Pulmonary artery endothelial cell (primary cell): ENCODE data around the gene ELP4. TPM values are rescaled to one million over a fixed set of nuclear protein-coding genes. Genes with fewer than 3 reads are reported as not detected.

Source experiments
- DNase-seq: peaks from one replicate; pipeline ENCODE4 v3.0.0-alpha.2; 2011; ENCODE audit warnings: low read depth, low spot score
- total RNA-seq: library from RNA; depleted of rRNA; stranded (reverse); fragments of >200 nt; gene quantifications from 2 replicates; pipeline ENCODE4 v1.2.3, GENCODE V29; 2014

ELP4 gene
- total RNA-seq, 1 donor from 2014 or later, result 15.0 TPM

DNA sequence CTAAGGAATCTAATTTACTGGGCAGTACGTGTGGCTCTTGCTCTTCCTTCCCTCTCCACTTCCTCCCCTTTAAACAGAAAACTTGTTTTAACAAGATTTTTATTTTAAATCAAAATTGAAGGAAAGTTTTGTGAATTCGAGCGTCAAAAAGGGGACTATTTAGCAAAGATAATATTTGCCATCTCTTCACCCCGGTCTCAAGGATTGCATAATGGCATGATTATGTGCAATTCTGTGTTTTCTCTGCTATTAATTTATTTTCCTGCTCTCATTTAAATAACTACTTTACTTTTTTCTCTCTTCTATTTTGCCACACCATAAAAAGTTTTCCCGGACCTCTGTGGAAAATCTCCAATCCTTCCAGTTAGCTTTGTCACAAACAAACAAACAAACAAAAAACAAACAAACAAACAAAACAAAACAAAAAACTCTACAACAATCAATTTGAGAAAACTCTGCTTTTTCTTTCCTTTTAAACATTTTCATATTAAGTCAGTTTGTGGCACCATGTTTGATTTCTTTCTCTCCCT, 311.7 kb downstream of the ELP4 start:
- no peak for DNase-seq

DNA sequence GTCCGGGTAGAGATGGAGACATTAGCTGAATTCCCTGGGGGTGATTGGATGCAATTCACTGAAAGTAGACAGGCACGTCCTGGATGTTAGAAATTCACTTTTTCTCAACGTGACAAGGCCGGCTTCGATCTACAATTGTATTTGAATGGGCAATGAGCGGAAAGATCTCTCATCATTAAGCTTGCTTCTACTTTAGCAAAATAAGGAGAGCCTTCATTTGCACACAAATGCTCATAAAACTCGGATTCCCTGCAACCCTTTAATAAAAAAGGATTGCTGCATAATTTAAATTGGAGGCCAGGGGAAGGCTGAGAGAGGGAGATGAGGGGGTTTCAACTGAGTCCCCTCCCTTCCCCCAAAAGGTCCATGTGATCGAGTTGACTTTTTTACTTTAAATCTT, 312.2 kb downstream of the ELP4 start:
- DNase-seq, result no peak

DNA sequence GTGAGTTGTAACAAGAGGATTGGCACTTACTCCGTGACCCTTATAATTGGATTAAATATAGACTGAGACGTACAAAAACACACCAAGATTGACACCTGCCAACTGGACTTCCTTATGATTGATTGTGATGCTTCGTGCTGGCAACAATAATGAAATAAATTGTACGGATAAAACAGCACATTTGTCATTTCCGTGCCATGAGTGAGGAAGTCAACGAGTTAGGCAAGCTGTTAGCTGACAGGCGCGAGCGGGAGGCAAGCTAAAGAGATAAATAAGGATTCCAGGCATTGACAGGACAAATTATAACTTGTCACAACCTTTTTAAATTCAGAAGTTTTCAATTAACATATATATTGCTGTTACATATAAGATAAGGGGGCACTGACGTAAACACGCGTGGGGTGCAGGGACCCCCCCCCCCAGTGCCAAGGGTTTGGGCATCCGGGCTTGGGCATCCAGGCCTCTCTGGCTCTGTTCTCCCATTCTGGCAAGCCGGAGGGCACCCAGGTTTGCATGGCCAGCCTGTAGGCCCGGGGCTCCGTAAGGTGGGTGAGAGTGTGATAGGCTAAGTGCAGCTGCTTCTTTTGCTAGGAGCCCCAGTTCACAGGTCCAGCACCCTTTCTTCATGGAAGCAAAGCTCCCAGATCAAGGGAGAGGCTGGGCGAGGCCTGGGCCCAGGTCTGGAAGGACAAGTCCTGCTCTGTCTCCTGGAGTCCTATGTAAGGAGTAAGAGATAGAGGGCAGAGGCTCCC, 312.8 kb downstream of the ELP4 start:
- no peak for DNase-seq

DNA sequence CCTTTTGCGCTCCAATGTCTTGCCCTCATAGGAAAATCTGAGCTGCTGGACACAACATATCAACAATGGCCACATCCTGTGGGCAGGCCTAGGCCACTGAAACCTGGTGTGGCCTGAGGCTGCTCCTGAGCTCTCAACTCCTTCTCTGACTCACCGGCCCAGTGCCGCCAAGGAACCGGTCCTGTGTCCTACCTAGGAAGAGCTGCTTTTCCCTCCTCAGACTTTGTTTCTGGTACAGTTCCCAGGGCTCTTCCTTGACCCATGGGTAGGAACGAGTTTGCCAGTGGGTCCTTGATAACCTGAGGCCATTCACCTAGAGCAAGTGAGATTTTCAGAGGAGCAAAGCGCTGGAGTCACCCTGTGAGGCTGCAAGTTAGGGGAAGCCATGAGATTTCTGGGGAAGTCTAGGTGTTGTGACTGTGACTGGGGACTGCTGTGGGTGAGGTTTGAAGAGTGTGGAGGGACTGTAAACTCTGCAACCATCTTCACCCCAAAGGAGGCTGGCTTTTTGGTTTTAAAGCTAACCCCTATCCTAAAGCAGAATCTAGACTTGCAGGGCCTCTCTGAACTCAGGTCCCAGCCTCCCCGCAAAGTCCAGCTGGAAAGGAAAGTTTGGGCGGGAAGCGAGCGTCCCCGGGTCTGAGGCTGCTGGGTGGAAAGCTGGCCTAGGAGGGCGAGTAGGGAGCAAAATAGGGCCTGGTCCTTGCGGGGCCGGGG, 313.5 kb downstream of the ELP4 start:
- DNase-seq, result no peak

DNA sequence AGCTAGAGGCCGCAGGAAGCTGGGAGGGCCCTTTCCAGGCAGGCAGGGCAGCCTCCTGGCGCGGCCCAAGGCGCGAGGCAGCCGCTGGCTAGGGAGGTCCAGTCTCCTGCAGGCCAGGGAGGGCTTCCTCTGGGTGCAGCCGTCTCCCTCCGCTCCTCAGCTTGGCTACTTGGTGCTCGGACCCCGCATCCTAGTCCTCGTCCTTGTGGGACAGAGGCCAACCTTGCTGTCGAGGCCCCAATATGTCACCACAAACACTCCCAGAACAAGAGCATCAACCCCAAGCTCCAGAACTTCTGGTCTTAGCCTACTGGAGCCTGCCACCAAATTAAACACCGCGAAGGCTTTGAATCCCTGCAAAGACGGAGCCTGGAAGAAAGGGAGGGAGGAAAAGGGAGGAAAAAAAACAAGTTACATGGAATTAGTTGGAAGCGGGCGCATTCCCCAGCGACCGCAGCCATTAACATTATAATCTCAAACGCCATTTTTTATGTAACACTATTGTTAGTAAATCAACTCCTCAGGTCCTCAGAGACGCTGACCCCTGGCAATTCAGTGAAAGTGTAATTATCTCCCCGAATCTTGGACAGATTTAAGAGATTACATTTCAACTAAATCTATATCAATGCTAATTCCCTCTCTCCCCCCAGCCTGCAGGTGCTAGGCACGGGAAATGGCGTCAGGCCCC, 314.2 kb downstream of the ELP4 start:
- DNase-seq, result no peak

- DNase-seq, result no peak
Measured at GRCh38 chr11:31824332-31824878, 314.8 kb downstream of the ELP4 start.

- DNase-seq, result no peak
Measured at GRCh38 chr11:31824879-31825837, 315.6 kb downstream of the ELP4 start.

GRCh38 chr11:31825838-31826484, 316.4 kb downstream of the ELP4 start:
- DNase-seq, result no peak

- no peak for DNase-seq
Measured at GRCh38 chr11:31826536-31827438, 317.2 kb downstream of the ELP4 start.

DNA sequence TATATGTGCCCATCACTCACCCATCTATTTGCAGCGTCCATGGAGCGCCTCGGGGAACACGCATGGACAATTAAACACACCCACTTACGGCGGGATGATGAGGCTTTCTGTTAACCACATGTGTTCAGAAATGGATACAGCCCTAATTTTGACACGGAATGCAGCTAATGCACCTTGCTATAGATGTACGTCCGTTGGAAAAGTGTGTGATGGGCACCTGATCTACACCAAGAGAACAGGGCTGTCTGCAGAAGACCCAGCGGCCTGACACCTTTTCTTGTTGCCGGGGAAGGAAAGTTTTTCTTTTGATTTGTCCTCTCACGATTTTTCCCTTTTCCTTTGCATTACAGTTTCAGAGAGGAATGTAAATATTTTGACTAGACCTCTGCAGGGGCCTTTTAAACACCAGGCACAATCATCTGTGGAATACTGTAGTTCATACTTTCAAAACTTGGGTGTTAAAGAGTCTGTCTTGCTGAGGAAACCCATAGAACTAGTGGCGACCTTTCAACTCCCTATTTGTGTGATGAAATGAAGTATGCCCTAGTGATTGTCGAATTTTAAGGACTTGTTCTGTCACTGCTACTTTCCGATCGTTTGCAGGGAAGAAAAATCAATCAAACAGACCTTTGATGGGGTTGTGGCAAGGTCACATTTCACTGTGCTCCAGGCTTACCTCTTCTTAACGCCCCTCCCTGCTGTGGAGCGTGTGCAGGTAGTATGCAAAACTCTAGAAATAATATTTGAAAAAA, 318.1 kb downstream of the ELP4 start:
- no peak for DNase-seq

DNA sequence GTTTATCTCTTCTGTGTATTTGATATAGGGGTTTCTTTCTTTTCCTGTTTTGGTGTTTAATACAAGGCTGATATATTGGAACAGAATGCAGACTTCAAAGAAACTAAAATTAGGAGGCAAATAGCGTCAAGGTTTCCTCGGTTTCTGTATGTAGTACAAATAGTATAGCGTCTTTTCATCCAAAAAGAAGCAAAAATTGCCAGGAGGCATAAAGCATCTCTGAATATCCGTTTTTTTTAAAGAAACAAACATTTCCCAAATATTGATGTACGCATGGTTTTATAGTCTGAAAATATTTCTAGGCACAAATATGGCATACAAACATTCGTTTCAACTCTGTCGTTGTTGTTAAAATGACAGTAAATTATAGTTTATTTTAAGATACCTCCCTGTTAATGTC, 318.6 kb downstream of the ELP4 start:
- no peak for DNase-seq

DNA sequence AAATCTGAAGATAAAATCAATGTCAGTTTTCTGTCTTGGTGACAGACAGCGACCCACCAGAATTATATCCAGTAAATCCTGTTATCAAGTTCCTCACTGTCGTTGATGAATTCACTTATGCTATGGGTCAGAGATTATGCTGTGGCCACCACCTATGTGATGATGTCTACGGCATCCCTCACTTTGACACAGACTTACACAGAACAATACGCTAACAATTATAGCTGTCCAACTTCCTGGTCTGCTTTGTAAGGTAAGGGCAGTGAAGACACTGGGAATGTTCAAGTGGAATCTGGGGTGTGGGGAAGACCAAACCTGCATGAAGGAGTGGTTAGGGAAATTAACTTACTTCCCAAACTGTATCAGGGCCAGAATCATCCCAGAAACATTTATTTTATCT, 320.8 kb downstream of the ELP4 start:
- DNase-seq, result no peak

GRCh38 chr11:31834237-31834636, 324.7 kb downstream of the ELP4 start:
- no peak for DNase-seq

Other genes with a start within 250 kb of the ELP4 start
- gene DCDC1, start 140.0 kb upstream of the ELP4 start, total RNA-seq, result 0.07 TPM in 1 of 2 replicates, not detected in the other
- 15.6 and 16.2 TPM in 2 replicates for gene DNAJC24, start 139.9 kb upstream of the ELP4 start, total RNA-seq
- 7.2 and 9.1 TPM in 2 replicates for gene IMMP1L, start 145 bp upstream of the ELP4 start, total RNA-seq